ENCODE measurements around the gene ZG16B.

Gene ZG16B

GRCh38 chr16:2804728-2805127 lies 25.4 kb upstream of the ZG16B start:
- no peak overlapping the region for H3K4me3 ChIP-seq (ENCODE audit: low read depth, low read length)

- no peak overlapping the region for H3K4me3 ChIP-seq (ENCODE audit: low read depth, low read length)
These were observed 23.8 kb upstream of the ZG16B start for GRCh38 chr16:2806286-2806685.

- no peak overlapping the region for H3K4me3 ChIP-seq (ENCODE audit: low read depth, low read length)
These were observed 21.9 kb upstream of the ZG16B start for GRCh38 chr16:2808181-2808580.

- H3K4me3 ChIP-seq (ENCODE audit: low read depth, low read length): no peak overlapping the region
These were observed 20.8 kb upstream of the ZG16B start for GRCh38 chr16:2809149-2809760.

GRCh38 chr16:2810651-2811050 lies 19.5 kb upstream of the ZG16B start:
- H3K4me3 ChIP-seq (ENCODE audit: low read depth, low read length): no peak overlapping the region

- no peak overlapping the region for H3K4me3 ChIP-seq (ENCODE audit: low read depth, low read length)
These were observed 18.2 kb upstream of the ZG16B start for GRCh38 chr16:2811703-2812471.

GRCh38 chr16:2813771-2814221 lies 16.3 kb upstream of the ZG16B start:
- H3K4me3 ChIP-seq (ENCODE audit: low read depth, low read length): no peak overlapping the region

- no peak overlapping the region for H3K4me3 ChIP-seq (ENCODE audit: low read depth, low read length)
These were observed 15.4 kb upstream of the ZG16B start for GRCh38 chr16:2814551-2815298.

- H3K4me3 ChIP-seq (ENCODE audit: low read depth, low read length): no peak overlapping the region
These were observed 14.8 kb upstream of the ZG16B start for GRCh38 chr16:2815299-2815771.

- no peak within 1 kb of the TSS for H3K4me3 ChIP-seq (ENCODE audit: low read depth, low read length)
These were observed 13.3 kb upstream of the ZG16B start, which contains the start of gene PRSS21 for GRCh38 chr16:2816751-2817339. Gene PRSS21 (plus strand): TSS chr16:2817237. CDS start chr16:2817269, 32 bp downstream.

- H3K4me3 ChIP-seq (ENCODE audit: low read depth, low read length): no peak overlapping the region
These were observed 12.5 kb upstream of the ZG16B start for GRCh38 chr16:2817340-2818271.

GRCh38 chr16:2818272-2818876 lies 11.7 kb upstream of the ZG16B start:
- H3K4me3 ChIP-seq (ENCODE audit: low read depth, low read length): no peak overlapping the region

GRCh38 chr16:2819179-2819938 lies 10.7 kb upstream of the ZG16B start:
- no peak overlapping the region for H3K4me3 ChIP-seq (ENCODE audit: low read depth, low read length)

- no peak overlapping the region for H3K4me3 ChIP-seq (ENCODE audit: low read depth, low read length)
These were observed 9.9 kb upstream of the ZG16B start for GRCh38 chr16:2819939-2820835.

- no peak overlapping the region for H3K4me3 ChIP-seq (ENCODE audit: low read depth, low read length)
These were observed 9.1 kb upstream of the ZG16B start for GRCh38 chr16:2820836-2821486.

GRCh38 chr16:2821487-2822157 lies 8.5 kb upstream of the ZG16B start:
- H3K4me3 ChIP-seq (ENCODE audit: low read depth, low read length): no peak overlapping the region

- H3K4me3 ChIP-seq (ENCODE audit: low read depth, low read length): no peak overlapping the region
These were observed 8.0 kb upstream of the ZG16B start for GRCh38 chr16:2822158-2822495.
